ENCODE results near the gene PIGT.

PIGT gene

GRCh38 chr20:45378191-45378590 lies 37.8 kb upstream of the PIGT start, which contains the start of gene TP53TG5:
Gene TP53TG5 (minus strand): TSS chr20:45378325. CDS start chr20:45378236, 89 bp downstream.
- TF ChIP-seq CTCF (IDR thresholded peaks at IDR 0.05; ENCODE audit: extremely low read depth, insufficient read depth, missing control alignments) = no peak
- DNase-seq (ENCODE audit: low spot score) = no peak
- in situ Hi-C loops (cut with MboI; ENCODE audit: low pct_unique_long_range_greater_than_20kb, low sequenced_read_pairs, unreplicated experiment) = no loop called here

GRCh38 chr20:45387274-45387673 lies 28.7 kb upstream of the PIGT start:
- TF ChIP-seq CTCF (IDR thresholded peaks at IDR 0.05; ENCODE audit: extremely low read depth, insufficient read depth, missing control alignments) = no peak
- in situ Hi-C loops (cut with MboI; ENCODE audit: low pct_unique_long_range_greater_than_20kb, low sequenced_read_pairs, unreplicated experiment) = no loop called here
- no peak for DNase-seq (ENCODE audit: low spot score)

- no peak for DNase-seq (ENCODE audit: low spot score)
- no peak for TF ChIP-seq CTCF (IDR thresholded peaks at IDR 0.05; ENCODE audit: extremely low read depth, insufficient read depth, missing control alignments)
- in situ Hi-C loops (cut with MboI; ENCODE audit: low pct_unique_long_range_greater_than_20kb, low sequenced_read_pairs, unreplicated experiment) = no loop called here
Measured at GRCh38 chr20:45390931-45391330, 25.0 kb upstream of the PIGT start.

GRCh38 chr20:45391559-45391958 lies 24.4 kb upstream of the PIGT start:
- TF ChIP-seq CTCF (IDR thresholded peaks at IDR 0.05; ENCODE audit: extremely low read depth, insufficient read depth, missing control alignments) = no peak
- no peak for DNase-seq (ENCODE audit: low spot score)
- in situ Hi-C loops (cut with MboI; ENCODE audit: low pct_unique_long_range_greater_than_20kb, low sequenced_read_pairs, unreplicated experiment) = no loop called here

- no peak for TF ChIP-seq CTCF (IDR thresholded peaks at IDR 0.05; ENCODE audit: extremely low read depth, insufficient read depth, missing control alignments)
- DNase-seq (ENCODE audit: low spot score) = no peak
- in situ Hi-C loops (cut with MboI; ENCODE audit: low pct_unique_long_range_greater_than_20kb, low sequenced_read_pairs, unreplicated experiment) = no loop called here
Measured at GRCh38 chr20:45392733-45393132, 23.2 kb upstream of the PIGT start.

- TF ChIP-seq CTCF (IDR thresholded peaks at IDR 0.05; ENCODE audit: extremely low read depth, insufficient read depth, missing control alignments) = no peak
- no peak for DNase-seq (ENCODE audit: low spot score)
- in situ Hi-C loops (cut with MboI; ENCODE audit: low pct_unique_long_range_greater_than_20kb, low sequenced_read_pairs, unreplicated experiment) = no loop called here
Measured at GRCh38 chr20:45394221-45395113, 21.5 kb upstream of the PIGT start.

All from GM13977 (cell line).